D341Med (cell line): ENCODE measurements around the gene VIM.

ENCODE experiments used
- DNase-seq: peaks from one replicate; pipeline ENCODE4 v3.0.0; 2012; ENCODE audit warnings: low spot score

VIM gene

DNA sequence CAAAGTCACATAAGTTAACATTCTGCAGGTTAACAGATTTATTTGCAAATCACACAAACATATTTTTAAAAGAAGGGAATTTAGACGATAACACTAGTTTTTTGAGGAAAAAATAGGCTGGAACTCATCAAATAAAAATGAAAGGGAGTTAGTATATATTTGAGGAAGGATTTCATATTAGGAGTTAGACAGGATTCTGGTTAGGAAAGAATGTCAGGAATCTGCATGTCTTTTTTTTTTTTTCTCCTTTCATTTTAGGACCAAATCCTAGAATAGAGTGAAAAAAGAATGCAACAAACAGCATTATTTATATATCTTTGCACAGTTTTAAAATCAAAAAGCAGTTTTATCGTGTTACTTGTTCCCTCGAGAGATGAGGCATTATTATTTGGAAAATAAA is 17.7 kb upstream of the VIM start:
- no peak for DNase-seq

DNA sequence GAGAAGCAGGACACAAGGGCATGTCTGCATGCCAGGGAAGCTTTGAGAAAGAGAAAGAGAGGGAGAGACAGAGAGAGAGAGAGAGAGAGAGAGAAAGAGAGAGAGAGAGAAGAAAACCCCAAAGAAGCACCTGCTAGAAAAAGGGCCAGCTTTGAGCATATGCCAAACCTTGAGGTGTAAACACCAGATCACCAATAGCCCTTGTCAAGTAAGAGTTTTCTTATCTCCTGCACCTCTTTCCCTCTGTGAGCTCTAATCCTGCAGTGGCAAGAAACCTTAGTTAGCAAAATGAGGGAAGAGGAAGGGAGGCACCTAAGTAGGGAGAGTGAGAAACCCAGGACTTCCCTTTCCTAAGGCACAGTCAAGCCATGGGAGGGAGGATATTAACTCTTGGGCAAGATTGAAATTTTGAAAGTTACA is 15.2 kb upstream of the VIM start:
- DNase-seq = no peak

DNA sequence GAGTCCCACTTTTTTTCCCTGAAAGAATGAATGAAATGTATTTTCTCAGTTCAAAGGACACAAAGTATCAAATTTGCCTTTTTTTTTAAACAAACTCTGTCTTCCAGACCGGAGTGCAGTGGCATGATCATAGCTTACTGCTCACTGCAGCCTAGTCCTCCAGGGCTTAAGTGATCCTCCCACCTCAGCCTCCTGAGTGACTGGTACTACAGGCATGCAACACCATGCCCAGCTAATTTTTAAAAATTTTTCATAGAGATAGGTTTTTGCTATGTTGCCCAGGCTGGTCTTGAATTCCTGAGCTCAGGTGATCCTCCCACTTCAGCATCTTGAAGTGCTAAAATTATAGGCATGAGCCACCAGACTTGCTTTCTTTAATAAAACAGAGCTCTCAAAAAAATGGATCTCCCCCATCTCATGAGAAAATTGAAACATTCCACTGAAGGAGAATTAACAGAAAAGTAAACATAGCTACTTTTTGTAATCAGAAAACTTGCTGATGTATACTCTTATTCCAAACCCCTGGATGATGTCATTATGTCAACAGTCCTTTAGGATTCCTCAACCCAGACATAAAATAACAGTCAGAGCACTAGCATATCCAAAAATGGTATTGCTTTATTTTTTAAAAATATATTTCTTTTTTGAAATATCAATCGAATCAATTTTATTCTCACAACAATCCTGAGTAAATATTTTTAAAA is 14.2 kb upstream of the VIM start:
- DNase-seq = no peak

DNA sequence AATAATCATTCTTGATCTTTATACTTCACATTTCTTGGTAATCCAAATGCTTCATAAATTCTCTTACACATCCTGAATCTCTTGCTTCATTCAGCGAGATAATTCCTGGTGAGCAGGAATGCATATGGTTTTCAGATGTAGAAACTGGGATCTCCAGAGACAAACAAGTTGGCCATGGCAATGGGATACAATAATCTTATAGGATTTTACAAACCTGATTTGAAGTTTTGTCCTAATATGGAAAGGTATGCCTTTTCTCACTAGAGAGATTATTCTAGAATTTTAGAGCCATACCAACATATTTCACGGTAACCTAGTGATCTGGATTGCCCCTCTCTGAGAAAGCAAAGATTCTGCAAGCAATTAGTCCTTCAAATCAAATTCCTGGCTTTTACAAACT is 13.5 kb upstream of the VIM start:
- DNase-seq = no peak

DNA sequence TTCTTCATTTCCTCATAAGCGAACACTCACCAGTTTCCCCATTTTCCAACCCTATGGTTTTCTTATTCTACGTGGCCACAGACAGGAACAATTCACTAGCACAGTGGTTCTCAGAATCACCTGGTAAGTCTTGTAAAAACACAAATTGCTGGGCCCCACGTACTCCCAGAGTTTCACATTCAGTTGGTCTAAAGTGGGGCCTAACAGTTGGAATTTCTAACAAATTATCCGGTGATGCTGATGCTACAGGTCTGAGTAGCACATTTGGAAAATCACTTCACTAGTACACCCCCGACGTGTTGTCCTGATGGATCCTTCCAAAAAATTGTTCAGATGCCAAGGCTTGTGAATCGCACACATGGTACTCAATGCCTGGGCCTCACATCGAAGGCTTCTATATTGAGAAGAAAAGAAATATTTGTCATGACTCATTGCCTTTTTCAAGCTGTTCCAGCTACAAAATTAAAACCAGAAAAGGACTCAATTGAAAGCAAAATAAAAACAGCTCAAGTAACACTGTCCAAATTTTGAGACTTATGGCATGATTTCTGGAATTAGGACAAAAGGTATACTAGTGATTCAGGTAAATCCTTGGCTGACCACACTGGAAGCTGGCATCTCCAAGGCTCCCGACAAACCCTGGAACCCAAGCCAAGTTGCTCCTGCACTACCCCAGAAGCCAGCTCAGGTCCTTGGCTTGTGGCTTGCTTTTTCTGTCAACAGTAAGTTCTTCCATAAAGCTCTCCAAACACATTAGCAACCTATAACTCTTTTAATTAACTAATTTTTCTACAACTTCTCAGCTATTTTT is 12.9 kb upstream of the VIM start:
- no peak for DNase-seq

DNA sequence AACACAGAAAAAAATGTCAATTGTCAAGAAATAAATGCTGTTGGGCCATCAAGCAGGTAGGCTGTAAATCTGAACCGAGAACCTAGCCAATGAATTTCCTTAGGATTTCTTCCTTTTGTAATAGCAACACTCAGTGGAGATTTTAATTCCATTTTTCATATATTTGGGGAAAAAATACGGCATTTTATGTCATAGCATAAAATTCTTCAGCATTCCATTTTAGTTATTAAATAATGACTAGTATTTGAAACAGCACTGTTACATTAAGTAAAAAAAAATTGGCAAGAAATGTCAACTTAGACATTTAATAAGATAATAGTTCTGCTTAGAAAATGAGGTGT is 12.3 kb upstream of the VIM start:
- no peak for DNase-seq

DNA sequence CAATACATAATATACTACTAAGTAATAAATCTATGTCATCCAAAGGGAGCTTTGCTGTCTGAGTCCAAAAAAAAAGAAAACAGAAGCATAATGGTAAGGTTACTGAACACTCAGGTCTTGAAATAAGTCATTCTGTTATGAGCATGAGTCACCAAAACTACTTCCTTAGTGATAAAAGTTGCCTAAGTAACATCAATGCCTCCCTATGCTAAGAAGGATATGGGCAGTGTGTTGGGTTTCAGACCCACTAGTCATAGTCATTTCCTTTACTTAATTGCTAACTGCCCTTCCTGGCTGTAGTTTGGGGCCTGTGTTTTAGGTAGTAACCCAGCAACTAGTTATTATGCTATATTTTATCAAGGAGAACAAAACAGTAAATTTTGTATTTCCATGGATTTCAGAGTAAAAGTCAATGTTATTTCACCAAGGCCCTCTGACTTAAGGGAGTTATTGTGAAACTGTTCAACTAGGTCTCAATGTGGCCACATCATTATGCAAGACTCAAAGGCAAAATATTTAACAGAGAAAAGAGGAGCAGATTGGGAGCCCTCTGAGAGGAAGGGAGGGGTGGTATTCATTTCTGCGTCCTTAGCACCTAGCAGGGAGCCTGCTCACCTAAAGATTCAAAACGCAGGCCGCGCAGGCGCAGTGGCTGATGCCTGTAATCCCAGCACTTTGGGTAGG is 11.7 kb upstream of the VIM start:
- DNase-seq = no peak

DNA sequence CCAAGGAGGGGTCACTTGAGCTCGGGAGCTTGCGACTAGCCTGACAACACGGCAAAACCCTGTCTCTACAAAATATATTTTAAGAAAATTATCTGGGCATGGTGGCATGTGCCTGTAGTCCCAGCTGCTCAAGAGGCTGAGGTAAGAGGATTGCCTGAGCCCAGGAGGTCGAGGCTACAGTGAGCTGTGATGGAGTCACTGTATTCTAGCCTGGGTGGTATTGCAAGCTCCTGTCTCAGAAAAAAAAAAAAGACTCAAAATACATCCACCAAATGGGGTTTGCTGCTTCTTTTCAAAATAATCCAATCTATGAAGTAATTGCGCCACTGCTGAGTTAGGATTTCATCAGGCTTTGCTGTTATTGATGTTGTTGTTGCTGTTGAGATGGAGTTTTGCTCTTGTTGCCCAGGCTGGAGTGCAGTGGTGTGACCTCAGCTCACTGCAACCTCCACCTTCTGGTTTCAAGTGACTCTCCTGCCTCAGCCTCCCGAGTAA is 11.1 kb upstream of the VIM start:
- DNase-seq = no peak

DNA sequence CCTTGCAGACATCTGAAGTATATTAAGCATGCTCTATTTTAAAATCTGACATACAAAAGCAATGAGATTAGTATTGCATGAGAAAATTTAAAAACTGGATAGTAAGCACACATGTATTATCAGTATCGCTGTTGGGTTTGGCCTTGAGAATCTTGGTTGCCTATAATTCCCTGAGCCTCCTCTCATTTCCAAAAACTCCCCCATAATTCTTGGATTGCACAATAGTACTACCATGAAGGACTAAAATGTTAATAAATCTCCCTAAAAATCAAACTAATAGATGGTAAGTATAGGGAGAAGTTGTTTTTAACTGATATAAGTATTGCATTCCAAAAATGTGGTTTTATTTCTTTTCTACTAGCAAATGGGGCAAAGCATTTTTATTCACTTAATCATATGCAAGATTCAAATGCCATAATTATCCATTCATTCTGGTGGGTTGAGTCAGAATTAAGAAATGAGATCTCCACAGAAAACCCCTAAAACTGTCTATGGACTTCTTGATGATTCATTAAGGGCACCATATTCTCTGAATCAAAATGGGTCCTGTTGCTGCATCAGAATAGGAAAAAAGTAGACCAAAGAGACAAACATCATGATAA is 10.3 kb upstream of the VIM start:
- DNase-seq = no peak

DNA sequence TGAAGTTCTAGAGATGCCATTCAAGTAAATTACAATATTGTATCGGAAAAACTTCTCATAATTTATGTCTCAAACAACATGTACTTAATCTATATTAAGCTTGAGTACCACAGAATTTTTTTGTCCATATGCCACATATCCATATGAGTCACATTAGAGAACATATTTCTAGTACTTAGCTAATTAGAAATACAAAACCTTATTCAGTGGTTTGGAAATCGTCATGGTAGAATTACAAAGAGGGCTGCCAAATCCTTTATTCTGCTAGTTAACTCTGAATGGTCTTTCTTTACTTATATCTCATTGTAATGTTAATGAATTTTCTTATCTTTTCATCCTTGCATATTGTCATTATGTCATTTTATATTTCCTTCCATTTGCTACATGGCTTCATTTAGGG is 9.0 kb upstream of the VIM start:
- DNase-seq = no peak

DNA sequence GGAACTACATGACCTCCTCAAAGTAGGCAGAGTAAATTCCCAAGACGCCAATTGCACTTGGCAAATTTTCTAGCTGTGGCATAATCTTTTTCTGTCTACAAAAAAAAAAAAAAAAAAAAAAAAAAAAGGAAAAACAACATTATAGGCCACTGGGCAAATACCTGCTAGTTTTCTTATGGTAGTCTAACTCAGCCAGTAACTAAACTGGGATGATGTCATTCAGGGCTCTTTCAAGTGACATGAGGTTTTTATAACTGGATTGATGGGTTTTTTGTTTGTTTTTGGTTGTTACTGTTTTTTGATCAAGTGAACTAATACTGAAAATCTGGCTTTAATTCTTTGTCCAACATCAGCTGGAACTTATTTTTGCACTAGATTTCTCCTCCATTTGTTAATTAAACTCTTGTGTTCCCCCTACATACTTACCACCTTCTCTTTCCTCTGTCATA is 7.4 kb upstream of the VIM start:
- DNase-seq = no peak

DNA sequence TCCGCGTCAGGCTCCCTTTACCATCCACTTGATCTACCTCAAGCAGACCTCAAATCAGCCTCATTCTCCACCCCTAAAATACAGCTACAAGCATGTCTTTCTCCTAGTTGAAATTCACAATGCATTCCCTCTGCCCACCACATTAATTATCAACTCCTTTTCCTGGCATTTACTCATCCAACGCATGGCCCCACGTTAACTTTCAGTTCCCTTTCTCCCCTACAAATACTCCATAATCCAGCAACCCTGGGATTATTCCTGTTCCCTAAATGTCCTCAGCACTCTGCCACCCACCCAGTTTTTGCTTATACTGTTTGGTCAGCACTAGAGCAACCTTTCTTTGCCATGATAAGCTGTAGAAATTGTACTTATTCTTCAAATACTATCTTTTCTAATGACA is 5.7 kb upstream of the VIM start:
- DNase-seq = no peak

DNA sequence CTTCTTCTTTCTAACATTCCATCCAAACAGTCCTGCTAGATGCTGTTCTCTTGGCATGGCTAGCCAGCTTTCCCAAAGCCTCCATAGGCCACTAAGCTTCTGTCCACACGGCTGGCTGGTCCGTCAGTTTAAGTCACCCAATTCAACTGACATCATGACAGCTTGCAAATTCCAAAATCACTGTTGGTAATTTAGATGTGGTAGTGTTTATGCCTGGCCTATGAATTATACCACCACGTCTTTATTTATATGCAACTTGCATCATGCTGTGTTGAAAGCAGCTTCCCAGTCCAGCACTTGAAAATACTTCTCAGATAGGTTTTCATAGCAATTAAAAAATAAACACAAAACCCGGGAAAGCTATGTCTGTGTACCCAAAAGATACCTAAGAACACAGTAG is 2.2 kb upstream of the VIM start:
- no peak for DNase-seq

DNA sequence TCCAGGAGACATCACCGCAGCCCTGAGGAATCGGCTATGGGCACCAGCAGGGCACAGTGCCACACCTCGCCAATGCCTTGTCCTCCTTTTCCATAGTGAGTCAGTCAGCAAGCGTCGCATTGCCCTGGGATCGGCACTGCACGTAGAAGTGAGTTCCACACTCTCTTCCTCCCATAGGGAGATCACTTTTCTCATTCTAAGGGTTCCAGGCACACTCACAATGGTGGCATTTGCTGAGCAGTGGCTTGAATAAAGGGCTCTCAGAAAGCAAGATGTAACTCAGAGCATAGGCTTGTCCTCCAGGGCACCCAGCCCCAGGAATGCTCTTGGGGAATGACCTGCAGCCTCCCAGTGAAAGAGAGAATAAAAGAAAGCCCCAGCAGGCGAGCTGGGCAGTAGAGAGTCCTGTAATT is 1.1 kb upstream of the VIM start:
- no peak for DNase-seq

DNA sequence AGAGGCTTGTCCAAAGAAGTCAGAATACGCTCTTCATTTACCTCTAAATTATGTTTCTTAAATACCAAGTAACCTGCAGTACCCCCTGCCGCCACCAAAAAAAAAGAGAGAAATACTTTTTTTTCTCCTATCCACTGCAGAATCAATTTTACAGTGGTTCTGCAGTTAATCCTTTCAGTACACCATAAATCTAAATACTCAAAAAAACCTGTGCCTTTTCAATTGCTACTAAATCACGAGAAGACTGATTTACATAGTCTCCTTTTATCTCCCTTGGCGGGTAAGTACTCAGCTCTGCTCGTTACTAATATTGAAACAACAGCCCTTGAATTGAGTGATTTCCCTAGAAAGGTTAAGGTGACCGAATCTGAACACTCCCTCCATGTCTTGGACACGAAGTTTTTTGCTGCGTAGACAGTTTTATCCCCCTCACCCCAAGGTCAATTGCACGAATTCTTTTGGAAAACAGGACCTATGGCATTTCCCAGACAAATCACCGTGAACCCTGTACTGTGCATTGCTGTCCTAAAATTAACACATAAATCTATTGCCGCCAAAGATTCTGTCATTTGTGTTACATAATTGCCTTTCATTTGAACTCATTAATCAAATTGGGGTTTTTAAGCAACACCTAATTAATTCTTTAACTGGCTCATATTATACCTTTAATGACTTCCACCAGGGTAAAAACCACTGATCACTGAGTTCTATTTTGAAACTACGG is 512 bp upstream of the VIM start:
- no peak for DNase-seq

DNA sequence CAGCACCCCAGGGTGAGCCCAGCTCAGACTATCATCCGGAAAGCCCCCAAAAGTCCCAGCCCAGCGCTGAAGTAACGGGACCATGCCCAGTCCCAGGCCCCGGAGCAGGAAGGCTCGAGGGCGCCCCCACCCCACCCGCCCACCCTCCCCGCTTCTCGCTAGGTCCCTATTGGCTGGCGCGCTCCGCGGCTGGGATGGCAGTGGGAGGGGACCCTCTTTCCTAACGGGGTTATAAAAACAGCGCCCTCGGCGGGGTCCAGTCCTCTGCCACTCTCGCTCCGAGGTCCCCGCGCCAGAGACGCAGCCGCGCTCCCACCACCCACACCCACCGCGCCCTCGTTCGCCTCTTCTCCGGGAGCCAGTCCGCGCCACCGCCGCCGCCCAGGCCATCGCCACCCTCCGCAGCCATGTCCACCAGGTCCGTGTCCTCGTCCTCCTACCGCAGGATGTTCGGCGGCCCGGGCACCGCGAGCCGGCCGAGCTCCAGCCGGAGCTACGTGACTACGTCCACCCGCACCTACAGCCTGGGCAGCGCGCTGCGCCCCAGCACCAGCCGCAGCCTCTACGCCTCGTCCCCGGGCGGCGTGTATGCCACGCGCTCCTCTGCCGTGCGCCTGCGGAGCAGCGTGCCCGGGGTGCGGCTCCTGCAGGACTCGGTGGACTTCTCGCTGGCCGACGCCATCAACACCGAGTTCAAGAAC is 1.1 kb downstream of the VIM start:
- DNase-seq = peak; percentile 71

DNA sequence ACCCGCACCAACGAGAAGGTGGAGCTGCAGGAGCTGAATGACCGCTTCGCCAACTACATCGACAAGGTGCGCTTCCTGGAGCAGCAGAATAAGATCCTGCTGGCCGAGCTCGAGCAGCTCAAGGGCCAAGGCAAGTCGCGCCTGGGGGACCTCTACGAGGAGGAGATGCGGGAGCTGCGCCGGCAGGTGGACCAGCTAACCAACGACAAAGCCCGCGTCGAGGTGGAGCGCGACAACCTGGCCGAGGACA is 1.6 kb downstream of the VIM start:
- DNase-seq = no peak

DNA sequence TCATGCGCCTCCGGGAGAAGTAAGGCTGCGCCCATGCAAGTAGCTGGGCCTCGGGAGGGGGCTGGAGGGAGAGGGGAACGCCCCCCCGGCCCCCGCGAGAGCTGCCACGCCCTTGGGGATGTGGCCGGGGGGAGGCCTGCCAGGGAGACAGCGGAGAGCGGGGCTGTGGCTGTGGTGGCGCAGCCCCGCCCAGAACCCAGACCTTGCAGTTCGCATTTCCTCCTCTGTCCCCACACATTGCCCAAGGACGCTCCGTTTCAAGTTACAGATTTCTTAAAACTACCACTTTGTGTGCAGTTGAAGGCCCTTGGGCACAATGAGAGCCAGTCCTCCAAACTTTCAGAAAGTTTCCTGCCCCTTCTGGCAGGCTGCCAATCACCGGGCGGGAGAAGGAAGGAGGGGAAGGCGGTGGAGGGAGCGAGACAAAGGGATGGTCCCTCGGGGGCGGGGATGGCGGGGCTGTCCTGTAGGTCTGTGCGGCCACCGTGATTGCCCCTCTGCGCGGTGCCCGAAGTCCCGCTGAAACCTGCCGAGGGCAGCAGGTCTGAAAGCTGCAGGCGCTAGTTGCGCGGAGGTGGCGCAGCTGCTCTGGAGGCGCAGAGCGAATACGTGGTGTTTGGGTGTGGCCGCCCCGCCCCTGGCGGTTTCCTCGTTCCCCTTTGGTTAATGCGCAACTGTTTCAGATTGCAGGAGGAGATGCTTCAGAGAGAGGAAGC is 2.1 kb downstream of the VIM start:
- DNase-seq = peak; percentile 84

DNA sequence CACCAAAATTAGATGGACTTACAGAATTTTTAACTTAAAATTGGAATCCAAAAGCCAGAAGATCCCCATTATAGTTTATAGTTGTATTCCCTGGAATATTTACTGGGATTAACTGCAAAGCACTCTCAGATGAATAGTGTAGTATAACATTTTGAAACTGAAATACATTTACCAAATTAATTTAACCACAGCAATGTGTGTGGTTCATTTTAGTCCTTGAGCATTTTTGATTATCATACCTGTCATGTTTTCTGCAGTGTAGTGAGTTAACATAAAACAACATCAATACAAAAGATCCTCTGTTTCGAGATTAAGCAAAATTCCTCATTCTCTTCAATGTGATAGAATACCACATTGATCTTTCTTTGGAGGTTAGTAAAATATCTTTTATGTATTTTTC is 3.7 kb downstream of the VIM start:
- no peak for DNase-seq

DNA sequence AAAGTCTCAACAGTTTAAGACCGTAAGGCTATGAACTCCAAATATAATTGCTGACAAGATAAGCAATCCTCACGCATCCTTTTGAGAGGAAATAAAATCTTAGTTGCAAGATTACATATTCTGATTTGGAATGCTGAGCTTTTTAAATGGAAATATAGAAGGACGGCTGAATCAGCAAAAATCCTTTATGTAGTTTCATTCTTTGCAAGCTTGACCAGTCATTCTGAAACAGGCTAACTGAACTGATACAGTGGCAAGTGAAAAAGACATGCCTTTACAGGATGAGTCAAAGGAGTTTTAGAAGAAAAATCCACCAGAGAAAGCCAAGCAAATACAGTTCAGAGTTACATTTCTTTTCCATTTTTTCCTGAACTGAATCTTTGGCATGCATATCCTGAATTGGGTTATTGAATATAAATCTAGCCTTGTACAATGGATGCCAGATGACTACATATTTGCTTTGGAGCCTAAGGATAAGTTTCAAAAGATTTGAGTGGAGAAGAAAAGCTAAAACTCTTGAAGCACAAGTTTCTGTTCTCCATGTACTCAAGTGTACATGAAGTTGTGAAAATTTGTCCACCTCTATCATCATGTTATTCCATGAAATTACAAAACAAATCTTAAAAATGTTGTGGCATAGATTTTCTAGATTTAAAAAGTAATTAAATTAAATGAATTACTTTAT is 4.4 kb downstream of the VIM start:
- no peak for DNase-seq
